ENCODE measurements around the gene NRCAM. TPM values are rescaled to one million over a fixed set of nuclear protein-coding genes. Genes with fewer than 3 reads are reported as not detected.
A peak's percentile ranks its signal among the peaks of the same experiment; 100 is the strongest.
"Not testable (repeated sequence)": the region's sequence is repeated elsewhere in the genome, so short reads cannot be mapped to it uniquely, and the experiment has no call there.

NRCAM gene
- 1 to 10 TPM; 3.4 to 7.0 TPM for total RNA-seq
- 1.6 TPM for polyA plus RNA-seq (2013, experiment 1 of 2)
- polyA plus RNA-seq (2013, experiment 2 of 2): 1.3 TPM
- 0 to 9.8 (median 0.63) reads per million in 172 experiments for total RNA-seq

DNA sequence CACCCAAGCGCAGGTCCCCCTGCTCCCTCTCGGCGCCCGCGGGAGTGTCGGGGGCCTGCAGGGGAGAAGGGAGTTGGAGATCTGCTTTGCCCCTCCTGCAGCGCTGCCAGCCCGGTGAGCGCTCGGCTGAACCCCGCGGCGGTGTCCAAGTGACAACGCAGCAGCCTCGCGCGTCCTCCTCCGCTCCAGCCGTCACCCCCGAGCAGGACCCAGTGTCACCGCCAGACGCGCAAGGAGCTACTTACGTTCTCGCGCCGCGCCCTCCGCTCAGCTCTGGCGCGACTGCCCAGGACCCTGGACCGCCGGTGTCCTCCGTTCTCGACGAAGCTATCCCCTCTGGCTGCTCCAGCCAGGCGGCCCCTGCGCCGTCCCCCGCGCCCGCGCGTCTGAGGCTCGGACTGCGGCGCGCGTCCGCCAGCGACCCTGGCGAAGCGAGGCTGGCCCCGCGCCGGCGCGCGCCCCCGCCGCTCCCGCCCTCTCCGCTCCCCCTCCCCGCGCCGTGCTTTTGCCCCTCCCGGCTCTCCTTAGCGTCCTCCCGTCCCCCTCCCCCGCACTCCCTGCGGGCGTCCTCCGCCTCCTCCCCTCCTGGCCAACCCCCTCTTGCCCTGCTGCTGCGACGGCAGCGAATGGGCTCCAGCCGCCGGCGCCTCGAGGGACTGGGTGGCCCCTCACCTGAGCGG, at the start of gene NRCAM:
Gene NRCAM, minus strand, starts transcription at position 439 of the 680 bp plus-strand sequence. CDS start 216,372 bp downstream, outside the sequence.
- Mint-ChIP-seq H3K4me3 (peak within 1 kb of the TSS; percentile 83), H3K4me1 (ENCODE audit: low read depth) (peaks cover 37% of the 10 kb centered on the region), H3K27ac (no peak within 1 kb of the TSS), H3K36me3 (ENCODE audit: low read depth) (no peaks in the 10 kb centered on the region), H3K27me3 (peaks cover 63% of the 10 kb centered on the region), H3K9me3 (no peaks in the 10 kb centered on the region)
- intact Hi-C loops (cut with DNase I, micrococcal nuclease): no loop called here
- Histone ChIP-seq H3K9me3 (ENCODE audit: control insufficient read depth in 1 of 2, insufficient read depth in 1 of 2, low read length in 2 of 2) (no peaks in the 10 kb centered on the region), H3K4me1 (ENCODE audit: insufficient read depth, low read length) (peaks cover 14% of the 10 kb centered on the region), H3K4me3 (ENCODE audit: low read length) (peak within 1 kb of the TSS; percentile 51), H3K27me3 (ENCODE audit: control insufficient read depth in 1 of 2, insufficient read depth in 2 of 2, low read length in 2 of 2) (peaks cover 21 to 56% of the 10 kb centered on the region in 2 experiments), H3K36me3 (ENCODE audit: insufficient read depth, low read length) (no peaks in the 10 kb centered on the region), H3K27ac (ENCODE audit: low read depth in 1 of 2, low read length in 2 of 2) (no peak within 1 kb of the TSS)
- ChIA-PET CTCF (no interaction called here), POLR2A (interaction anchor here (1.3 to 2.8 kb wide), 3 partner anchors 41 to 113 kb away, joined by 5 to 7 read pairs (median 6); partner anchors contain the start of genes DNAJB9, PNPLA8 and THAP5)
- TF ChIP-seq, protein P1, sequence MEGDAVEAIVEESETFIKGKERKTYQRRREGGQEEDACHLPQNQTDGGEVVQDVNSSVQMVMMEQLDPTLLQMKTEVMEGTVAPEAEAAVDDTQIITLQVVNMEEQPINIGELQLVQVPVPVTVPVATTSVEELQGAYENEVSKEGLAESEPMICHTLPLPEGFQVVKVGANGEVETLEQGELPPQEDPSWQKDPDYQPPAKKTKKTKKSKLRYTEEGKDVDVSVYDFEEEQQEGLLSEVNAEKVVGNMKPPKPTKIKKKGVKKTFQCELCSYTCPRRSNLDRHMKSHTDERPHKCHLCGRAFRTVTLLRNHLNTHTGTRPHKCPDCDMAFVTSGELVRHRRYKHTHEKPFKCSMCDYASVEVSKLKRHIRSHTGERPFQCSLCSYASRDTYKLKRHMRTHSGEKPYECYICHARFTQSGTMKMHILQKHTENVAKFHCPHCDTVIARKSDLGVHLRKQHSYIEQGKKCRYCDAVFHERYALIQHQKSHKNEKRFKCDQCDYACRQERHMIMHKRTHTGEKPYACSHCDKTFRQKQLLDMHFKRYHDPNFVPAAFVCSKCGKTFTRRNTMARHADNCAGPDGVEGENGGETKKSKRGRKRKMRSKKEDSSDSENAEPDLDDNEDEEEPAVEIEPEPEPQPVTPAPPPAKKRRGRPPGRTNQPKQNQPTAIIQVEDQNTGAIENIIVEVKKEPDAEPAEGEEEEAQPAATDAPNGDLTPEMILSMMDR (IDR thresholded peaks at IDR 0.05): no peak
- DNase-seq (peak in 6 of 14 experiments; percentile 10 to 57 (median 41)), ATAC-seq (ENCODE audit: poor library complexity) (peak; percentile 61)

DNA sequence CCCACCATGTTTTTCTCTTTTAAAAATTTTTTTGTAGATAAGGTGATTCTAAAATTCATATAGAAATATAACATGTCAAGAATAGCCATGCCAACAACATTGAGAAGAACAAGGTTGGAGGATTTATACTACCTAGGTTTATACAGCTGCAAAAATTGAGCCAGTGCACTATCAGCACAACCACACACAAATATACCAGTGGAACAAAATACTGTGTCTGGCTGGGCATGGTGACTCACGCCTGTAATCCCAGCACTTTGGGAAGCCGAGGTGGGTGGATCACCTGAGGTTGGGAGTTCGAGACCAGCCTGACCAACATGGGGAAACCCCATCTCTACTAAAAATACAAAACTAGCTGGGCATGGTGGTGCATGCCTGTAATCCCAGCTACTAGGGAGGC, 48.3 kb upstream of the NRCAM start:
- intact Hi-C loops (cut with DNase I, micrococcal nuclease); ATAC-seq (ENCODE audit: poor library complexity): not testable (repeated sequence)

DNA sequence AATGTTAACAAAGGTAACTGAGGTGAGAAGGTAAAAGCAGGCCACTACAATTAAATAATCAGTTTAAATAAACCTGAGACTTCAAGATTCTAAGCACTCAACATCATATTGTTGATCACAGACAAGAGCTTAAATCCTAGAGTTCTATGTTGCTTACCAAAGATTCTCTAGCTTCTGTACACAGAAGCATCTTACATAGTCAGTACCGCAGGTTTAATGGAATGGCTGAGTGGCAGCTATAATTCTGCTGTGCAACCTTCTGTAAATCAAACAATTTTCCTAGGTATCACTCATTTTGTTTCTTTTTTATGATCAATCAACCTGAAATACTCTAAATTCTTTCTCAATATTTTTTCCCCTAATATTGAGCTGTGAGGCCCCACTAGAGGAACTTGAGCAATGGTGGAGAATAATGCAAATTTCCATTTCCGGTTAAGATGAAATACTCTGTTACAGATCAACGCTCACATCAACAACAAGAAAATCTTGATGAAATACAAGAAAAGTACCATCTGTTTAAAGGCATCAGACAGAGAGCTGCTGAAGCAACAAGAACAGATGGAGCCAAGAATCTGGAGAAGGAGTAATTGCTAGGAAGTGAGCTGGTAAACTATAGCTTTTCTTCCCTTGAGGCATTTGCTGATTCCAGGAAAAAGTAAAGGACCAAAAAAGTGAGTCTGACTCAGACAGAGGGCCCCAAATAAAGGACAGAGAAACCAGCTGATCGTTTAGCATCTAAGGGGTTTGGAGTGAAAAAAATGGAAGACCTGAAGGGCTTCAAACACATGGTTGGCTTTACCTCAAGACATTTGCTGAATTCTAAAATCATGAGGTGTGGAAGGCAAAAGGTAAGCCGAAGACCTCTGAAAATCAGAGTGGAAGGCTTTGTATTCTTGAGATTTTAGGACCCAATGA, 47.1 kb upstream of the NRCAM start:
- ChIA-PET CTCF (interaction anchor here (0.5 kb wide), 1 partner anchor 10 kb away, joined by 5 read pairs; no protein-coding TSS in a partner anchor), POLR2A (interaction anchor here (0.6 kb wide), 1 partner anchor 60 kb away, joined by 3 read pairs; no protein-coding TSS in a partner anchor)
- peaks cover 79% of the 10 kb centered on the region for H3K36me3 Mint-ChIP-seq (ENCODE audit: low read depth)
- TF ChIP-seq, protein P1 (IDR thresholded peaks at IDR 0.05): no peak
- Histone ChIP-seq H3K27ac (ENCODE audit: low read depth in 1 of 2, low read length in 2 of 2) (no peak overlapping the region), H3K36me3 (ENCODE audit: insufficient read depth, low read length) (peaks cover 37% of the 10 kb centered on the region), H3K4me3 (ENCODE audit: low read length) (no peak overlapping the region), H3K27me3 (ENCODE audit: control insufficient read depth in 1 of 2, insufficient read depth in 2 of 2, low read length in 2 of 2) (no peaks in the 10 kb centered on the region), H3K9me3 (ENCODE audit: control insufficient read depth in 1 of 2, insufficient read depth in 1 of 2, low read length in 2 of 2) (no peaks in the 10 kb centered on the region), H3K4me1 (ENCODE audit: insufficient read depth, low read length) (no peaks in the 10 kb centered on the region)
- H3K9me3 Mint-ChIP-seq: no peaks in the 10 kb centered on the region
- H3K4me3 Mint-ChIP-seq: no peak overlapping the region
- intact Hi-C loops (cut with DNase I, micrococcal nuclease): no loop called here
- DNase-seq (no peak), ATAC-seq (ENCODE audit: poor library complexity) (no peak)
- H3K4me1 Mint-ChIP-seq (ENCODE audit: low read depth): peaks cover 6% of the 10 kb centered on the region
- H3K27me3 Mint-ChIP-seq: no peaks in the 10 kb centered on the region
- H3K27ac Mint-ChIP-seq: no peak overlapping the region

More for the DNA sequence above, 48.3 kb upstream of the NRCAM start:
- H3K4me3 Mint-ChIP-seq; H3K27ac Mint-ChIP-seq; H3K4me3 ChIP-seq (ENCODE audit: low read length); H3K9me3 ChIP-seq (ENCODE audit: control insufficient read depth in 1 of 2, insufficient read depth in 1 of 2, low read length in 2 of 2); CTCF ChIA-PET; H3K27ac ChIP-seq (ENCODE audit: low read depth in 1 of 2, low read length in 2 of 2); DNase-seq; POLR2A ChIA-PET; H3K27me3 ChIP-seq (ENCODE audit: control insufficient read depth in 1 of 2, insufficient read depth in 2 of 2, low read length in 2 of 2); H3K9me3 Mint-ChIP-seq; H3K4me1 ChIP-seq (ENCODE audit: insufficient read depth, low read length); H3K4me1 Mint-ChIP-seq (ENCODE audit: low read depth); H3K27me3 Mint-ChIP-seq: not testable (repeated sequence)
- H3K36me3 Mint-ChIP-seq (ENCODE audit: low read depth): peaks cover 67% of the 10 kb centered on the region
- peaks cover 28% of the 10 kb centered on the region for H3K36me3 ChIP-seq (ENCODE audit: insufficient read depth, low read length)
